ENCODE results near the gene MTHFSD.

Gene MTHFSD

GRCh38 chr16:86524029-86524428 is 31.0 kb downstream of the MTHFSD start:
- no peak for TF ChIP-seq ESRRG (CRISPR knock-in tag; IDR thresholded peaks at IDR 0.05)
- TF ChIP-seq TOX (CRISPR knock-in tag; IDR thresholded peaks at IDR 0.05; ENCODE audit: borderline replicate concordance), result no peak
- TF ChIP-seq CSDC2 (CRISPR knock-in tag; IDR thresholded peaks at IDR 0.05), result no peak
- no peak for TF ChIP-seq ISL1 (CRISPR knock-in tag; IDR thresholded peaks at IDR 0.05)
- TF ChIP-seq BACH2 (CRISPR knock-in tag; IDR thresholded peaks at IDR 0.05; ENCODE audit: borderline replicate concordance), result no peak
- TF ChIP-seq OSR1 (CRISPR knock-in tag; IDR thresholded peaks at IDR 0.05), result no peak
- TF ChIP-seq TSHZ2 (CRISPR knock-in tag; IDR thresholded peaks at IDR 0.05), result no peak
- TF ChIP-seq ZFP3 (CRISPR knock-in tag; IDR thresholded peaks at IDR 0.05), result no peak
- TF ChIP-seq CSRNP3 (CRISPR knock-in tag; IDR thresholded peaks at IDR 0.05), result no peak
- TF ChIP-seq PPARA (CRISPR knock-in tag; IDR thresholded peaks at IDR 0.05; ENCODE audit: borderline replicate concordance), result no peak
- no peak for ATAC-seq

- TF ChIP-seq SNAI2 (CRISPR knock-in tag; IDR thresholded peaks at IDR 0.05) (no peak), ARNTL (CRISPR knock-in tag; IDR thresholded peaks at IDR 0.05; ENCODE audit: borderline replicate concordance, low read depth) (no peak), GLIS3 (CRISPR knock-in tag; IDR thresholded peaks at IDR 0.05) (no peak), BACH2 (CRISPR knock-in tag; IDR thresholded peaks at IDR 0.05; ENCODE audit: borderline replicate concordance) (no peak), ZNF70 (CRISPR knock-in tag; IDR thresholded peaks at IDR 0.05) (no peak), ZC3H10 (CRISPR knock-in tag; IDR thresholded peaks at IDR 0.05) (no peak), RARB (CRISPR knock-in tag; IDR thresholded peaks at IDR 0.05) (no peak), PATZ1 (CRISPR knock-in tag; IDR thresholded peaks at IDR 0.05; ENCODE audit: borderline replicate concordance) (no peak), TCF4 (CRISPR knock-in tag; IDR thresholded peaks at IDR 0.05; ENCODE audit: borderline replicate concordance) (no peak), TSHZ2 (CRISPR knock-in tag; IDR thresholded peaks at IDR 0.05) (no peak), CSDC2 (CRISPR knock-in tag; IDR thresholded peaks at IDR 0.05) (no peak)
- no peak for ATAC-seq
Observed at GRCh38 chr16:86523166-86523740, 31.8 kb downstream of the MTHFSD start.

GRCh38 chr16:86522634-86523033 is 32.4 kb downstream of the MTHFSD start:
- TF ChIP-seq SNAI2 (CRISPR knock-in tag; IDR thresholded peaks at IDR 0.05), result no peak
- no peak for TF ChIP-seq ARNTL (CRISPR knock-in tag; IDR thresholded peaks at IDR 0.05; ENCODE audit: borderline replicate concordance, low read depth)
- no peak for TF ChIP-seq GLIS3 (CRISPR knock-in tag; IDR thresholded peaks at IDR 0.05)
- TF ChIP-seq ZFP3 (CRISPR knock-in tag; IDR thresholded peaks at IDR 0.05), result no peak
- TF ChIP-seq PATZ1 (CRISPR knock-in tag; IDR thresholded peaks at IDR 0.05; ENCODE audit: borderline replicate concordance), result no peak
- TF ChIP-seq OSR1 (CRISPR knock-in tag; IDR thresholded peaks at IDR 0.05), result no peak
- TF ChIP-seq CSDC2 (CRISPR knock-in tag; IDR thresholded peaks at IDR 0.05), result no peak
- no peak for TF ChIP-seq POU6F1 (CRISPR knock-in tag; IDR thresholded peaks at IDR 0.05; ENCODE audit: borderline replicate concordance, low read depth)
- ATAC-seq, result no peak
